Adipose tissue (tissue), 3 donors: Measurements from ENCODE around the gene CALML5. TPM values are rescaled to one million over a fixed set of nuclear protein-coding genes. Genes with fewer than 3 reads are reported as not detected.
"Not testable (repeated sequence)": the region's sequence is repeated elsewhere in the genome, so short reads cannot be mapped to it uniquely, and the experiment has no call there.

ENCODE experiments used
- H3K27ac ChIP-seq: one replicate; pipeline ENCODE4 v1.5.1; 2013; ENCODE audit warnings: low read depth, low read length
- WGBS, 3 donors: extraction: QIAGEN DNeasy Blood & Tissue Kit; methylation state at CpG; one replicate each; pipeline ENCODE4 v1.1.7; 2013; 5-methylcytosine and 5-hydroxymethylcytosine counted together
- polyA plus RNA-seq, 3 donors: library from polyadenylated mRNA; stranded (reverse); fragments of 200-250 nt; gene quantifications; one replicate each; pipeline ENCODE4 v1.2.3, GENCODE V29; 2013
- donor health status: healthy with polysubstance abuse.
- donor health status: Bipolar disorder and iron deficiency.
- donor health status: healthy.

The CALML5 gene
- polyA plus RNA-seq, 3 donors: 0.09 TPM; not detected in 2

DNA sequence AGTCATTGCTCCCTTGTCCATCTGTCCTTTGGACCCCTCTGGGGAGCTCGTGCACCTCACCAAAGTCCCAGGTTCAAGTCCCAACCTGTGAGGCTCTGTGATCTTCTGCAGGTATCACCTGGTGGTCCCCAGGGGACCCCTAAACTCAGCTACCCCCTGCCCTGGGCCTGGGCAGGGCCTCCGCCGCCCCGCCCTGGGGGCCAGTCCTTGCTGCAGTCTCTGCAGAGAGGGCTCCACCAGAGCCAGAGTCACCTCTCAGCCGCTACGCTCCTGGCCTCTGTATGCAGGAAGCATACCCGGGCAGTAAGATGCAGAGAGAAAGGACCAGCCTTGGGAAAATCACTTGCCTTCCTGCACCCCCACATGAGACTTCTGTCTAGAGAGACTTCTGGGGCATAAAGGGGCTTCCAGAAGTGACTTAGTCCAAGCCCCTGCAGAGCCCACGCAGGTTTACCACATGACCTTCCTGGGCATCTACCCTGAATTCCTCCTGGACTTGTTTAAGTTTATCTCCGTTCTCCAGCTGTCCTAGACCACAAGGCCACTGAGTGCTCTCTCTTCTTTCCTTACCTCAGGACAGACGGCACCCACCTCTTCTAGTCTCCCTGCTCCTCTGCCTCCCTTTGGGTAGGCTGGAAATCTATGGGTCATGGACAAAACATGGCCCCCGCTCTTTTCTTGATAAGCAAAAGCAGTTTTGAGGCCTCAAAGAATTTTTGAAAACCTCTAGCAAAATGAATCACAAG is 21.2 kb downstream of the CALML5 start:
- H3K27ac ChIP-seq: no peak overlapping the region
- 92 to 96% (median 93%) methylated on average over 11 of the region's 11 CpGs for WGBS, 3 donors

DNA sequence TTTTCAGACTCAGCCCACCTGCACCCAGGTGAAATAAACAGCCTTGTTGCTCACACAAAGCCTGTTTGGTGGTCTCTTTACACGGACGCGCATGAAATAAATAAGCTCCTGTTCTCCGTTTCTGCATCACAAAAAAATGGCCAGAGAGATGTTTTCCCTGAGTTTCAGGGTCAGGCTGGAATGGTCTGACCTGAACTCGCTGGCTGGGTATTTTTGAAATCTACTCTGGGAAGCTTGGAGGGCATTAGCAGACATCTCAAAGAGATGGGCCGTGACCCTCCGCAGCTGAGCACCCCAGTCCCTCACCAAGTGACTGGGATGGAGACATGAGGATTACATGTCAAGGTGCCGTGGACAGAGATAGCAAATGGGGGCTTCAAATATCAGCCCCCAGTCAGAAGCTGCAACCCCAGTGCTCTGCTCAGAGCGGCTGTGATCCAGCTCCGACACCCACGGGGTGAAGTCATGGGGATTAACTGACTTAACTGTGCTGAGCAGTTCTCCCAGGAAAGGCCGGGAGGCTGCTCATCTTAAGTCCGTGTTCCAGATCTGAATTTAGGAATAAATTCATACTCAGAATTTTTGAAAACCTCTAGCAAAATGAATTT is 22.3 kb downstream of the CALML5 start:
- WGBS, 3 donors: 86 to 89% (median 88%) methylated on average over 13 of the region's 13 CpGs
- H3K27ac ChIP-seq: no peak overlapping the region

DNA sequence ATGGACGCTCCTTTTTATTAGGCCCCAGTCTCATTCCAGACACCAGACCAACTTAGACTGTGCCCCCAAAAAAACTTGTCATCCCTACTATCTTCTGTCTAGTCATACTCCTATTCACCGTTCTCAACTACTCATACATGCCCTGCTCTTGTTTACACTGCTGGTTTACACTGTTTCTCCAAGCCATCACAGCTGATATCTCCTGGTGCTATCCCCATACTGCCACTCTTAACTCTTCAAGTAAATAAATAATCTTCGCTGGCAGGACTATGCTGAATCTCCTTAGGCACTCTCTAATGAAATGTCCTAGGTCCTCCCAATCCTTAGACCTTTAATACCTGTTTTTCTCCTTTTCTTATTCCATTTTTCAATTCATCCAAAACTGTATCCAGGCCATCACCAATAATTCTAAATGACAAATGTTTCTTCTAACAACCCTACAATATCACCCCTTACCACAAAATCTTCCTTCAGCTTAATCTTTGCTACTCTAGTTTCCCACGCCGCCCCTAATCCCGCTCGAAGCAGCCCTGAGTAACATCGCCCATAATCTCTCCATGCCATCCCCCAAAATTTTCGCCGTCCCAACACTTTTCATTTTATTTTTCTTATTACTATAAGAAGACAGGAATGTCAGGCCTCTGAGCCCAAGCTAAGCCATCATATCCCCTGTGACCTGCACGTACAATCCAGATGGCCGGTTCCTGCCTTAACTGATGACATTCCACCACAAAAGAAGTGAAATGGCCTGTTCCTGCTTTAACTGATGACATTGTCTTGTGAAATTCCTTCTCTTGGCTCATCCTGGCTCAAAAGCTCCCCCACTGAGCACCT is 23.2 kb downstream of the CALML5 start:
- 93 to 94% (median 94%) methylated on average over 10 to 11 of the region's 12 CpGs for WGBS, 3 donors
- not testable (repeated sequence) for H3K27ac ChIP-seq

DNA sequence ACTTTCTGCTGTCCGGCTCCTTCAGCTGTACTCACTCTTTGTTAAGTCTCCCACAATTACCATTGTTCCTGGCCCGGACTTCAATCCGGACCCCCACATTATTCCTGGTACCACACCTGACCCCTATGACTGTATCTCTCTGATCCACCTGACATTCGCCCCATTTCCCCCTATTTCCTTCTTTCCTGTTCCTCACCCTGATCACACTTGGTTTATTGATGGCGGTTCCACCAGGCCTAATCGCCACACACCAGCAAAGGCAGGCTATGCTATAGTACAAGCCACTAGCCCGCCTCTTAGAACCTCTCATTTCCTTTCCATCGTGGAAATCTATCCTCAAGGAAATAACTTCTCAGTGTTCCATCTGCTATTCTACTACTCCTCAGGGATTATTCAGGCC is 24.3 kb downstream of the CALML5 start:
- H3K27ac ChIP-seq: not testable (repeated sequence)
- 95 to 98% (median 96%) methylated on average over 6 of the region's 8 CpGs for WGBS, 3 donors

DNA sequence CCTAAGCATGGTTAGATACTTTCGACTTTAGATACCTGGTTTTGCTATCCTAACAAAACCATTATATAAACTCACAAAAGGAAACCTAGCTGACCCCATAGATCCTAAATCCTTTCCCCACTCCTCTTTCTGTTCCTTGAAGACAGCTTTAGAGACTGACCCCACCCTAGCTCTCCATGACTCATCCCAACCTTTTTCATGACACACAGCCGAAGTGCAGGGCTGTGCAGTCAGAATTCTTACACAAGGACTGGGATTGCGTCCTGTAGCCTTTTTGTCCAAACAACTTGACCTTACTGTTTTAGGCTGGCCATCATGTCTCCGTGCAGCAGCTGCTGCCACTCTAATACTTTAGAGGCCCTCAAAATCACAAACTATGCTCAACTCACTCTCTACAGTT is 24.7 kb downstream of the CALML5 start:
- not testable (repeated sequence) for H3K27ac ChIP-seq
- WGBS, 3 donors: 65 to 87% (median 81%) methylated on average over 4 of the region's 4 CpGs

DNA sequence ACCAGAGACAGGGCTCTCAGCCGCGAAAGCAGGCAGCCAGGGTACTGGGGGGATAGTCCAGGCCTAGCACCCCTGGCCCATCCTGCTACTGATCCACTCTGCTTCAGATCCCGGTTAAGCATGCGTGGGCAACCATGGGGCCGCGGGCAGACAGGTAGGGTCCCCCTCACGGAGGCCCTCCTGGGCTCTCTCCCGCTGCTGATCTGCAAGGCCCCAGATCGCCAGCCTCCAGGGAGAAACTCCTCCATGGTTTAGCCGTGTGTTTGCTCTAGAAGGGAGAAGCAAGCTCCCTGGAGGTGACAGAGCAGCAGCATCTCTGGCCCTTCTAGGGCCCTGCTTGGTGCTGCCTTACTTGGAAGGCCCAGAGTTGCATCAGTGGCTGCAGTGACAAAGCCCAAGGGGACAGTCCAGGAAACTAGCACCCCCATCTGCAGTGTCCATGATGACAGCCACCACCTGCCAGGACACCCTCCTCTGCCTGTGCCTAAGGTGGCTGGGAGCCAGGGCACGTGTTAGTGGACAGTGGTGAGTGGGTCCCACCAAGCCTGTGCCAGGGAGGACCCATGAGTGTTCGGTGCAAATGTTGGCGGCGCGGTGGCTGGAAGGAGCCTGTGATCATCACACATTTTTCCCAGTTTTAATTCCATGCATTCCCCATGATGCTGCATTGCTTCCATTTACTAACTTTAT is 29.2 kb downstream of the CALML5 start:
- H3K27ac ChIP-seq: no peak overlapping the region
- 94 to 97% (median 97%) methylated on average over 15 of the region's 15 CpGs for WGBS, 3 donors

DNA sequence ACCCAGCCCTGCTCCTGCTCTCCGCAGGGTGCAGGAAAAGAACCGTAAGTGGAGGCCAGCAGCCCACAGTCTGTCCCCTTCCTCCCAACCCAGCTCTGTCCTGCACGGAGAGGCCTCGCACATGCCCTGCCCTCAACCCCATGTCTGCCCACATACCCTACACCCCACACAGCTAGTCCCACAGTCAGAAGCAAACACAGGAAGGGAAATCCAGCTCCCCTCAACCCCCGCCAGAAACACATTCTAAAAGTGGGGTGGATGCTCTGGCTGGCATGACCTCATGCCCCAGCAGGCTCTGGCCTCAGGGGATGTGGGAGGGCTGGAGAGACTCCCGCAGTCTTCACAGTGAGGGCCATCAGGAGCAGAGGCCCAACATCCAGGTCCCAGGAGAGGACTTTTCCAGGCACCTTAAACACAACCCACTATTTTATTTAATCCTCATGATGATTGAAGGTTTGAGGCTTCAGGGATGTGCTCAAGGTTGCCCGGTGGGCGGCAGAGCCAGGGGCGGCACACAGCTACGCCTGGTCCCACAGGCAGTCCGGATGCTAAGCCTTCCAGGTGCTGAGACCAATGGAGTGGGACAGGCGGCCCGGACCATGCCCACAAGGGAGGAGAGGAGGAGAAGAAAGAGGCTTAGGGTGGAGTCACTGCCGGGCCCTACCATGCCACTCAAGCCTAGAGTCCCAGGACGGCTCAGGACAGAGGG is 29.9 kb downstream of the CALML5 start:
- WGBS, 3 donors: 83 to 90% (median 87%) methylated on average over 15 of the region's 15 CpGs
- H3K27ac ChIP-seq: no peak overlapping the region

DNA sequence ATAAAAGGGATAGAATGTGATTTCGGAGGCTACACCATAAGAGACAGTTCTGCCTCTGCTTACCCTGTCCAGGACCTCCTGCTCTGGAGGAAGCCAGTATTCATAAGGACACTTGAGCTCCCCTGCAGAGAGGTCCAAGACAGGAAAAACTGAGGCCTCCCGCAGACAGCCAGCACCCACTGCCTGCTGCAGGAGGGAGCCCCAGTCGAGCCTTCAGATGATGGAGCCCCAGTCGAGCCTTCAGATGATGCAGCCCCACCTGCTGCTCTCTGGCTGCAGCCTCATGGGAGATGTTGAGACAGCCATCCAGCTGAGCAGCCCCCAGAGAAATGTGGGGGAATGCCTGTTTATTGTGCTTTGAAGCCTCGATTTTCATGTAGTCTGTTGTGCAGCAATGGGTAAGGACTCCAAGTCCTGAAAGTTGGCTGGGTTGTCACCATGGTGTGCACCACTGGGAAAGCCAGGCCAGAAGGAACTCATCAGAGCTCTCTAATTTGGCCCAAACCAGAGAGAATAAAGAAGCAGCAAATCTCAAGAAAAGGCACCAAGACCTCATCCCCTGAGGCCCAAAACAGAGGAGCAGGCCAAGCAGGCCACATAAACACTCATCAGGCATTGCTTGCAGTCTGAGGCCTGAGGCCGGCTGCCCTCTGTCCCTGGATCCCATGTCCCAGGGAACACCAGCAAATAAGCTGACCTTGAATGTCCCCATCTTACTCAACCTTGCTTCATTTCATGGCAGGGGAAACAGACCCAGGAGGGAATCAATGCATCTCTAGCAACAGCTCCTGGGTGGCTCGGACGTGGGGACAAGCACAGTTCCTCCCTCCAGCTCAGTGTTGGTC is 30.9 kb downstream of the CALML5 start:
- no peak overlapping the region for H3K27ac ChIP-seq
- WGBS, 3 donors: 80 to 92% (median 83%) methylated on average over 8 of the region's 8 CpGs

DNA sequence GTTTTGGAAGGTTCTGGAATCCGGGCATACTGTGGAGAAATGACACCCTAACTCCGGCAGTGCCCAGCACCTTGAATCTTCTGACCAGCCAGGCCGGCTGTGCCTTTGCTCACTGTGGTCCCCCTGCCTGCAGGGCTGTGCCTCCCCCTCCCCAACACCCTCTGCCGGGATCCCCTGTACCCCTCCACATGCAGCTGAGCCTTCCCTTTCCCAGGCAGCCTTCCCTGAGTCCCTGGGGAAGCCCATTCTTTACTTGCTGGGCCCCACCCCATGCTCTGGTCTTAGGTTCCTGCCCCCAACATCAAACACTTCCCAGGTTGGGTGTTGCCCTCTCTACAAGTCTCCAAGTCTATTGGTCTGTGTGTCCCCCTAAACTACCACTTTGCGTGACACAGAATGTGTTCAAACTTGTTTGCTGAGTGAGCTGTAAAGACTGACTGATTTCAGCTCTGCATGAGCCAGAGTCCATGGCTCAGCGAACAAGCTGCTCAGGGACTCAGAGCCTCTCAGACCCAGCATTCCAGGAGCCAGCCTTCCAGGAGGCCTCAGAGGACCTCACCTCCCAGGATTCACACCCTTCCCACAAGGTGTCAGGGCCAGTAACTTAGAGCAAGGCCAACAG is 31.6 kb downstream of the CALML5 start:
- H3K27ac ChIP-seq: no peak overlapping the region
- 88 to 96% (median 96%) methylated on average over 6 of the region's 6 CpGs for WGBS, 3 donors

DNA sequence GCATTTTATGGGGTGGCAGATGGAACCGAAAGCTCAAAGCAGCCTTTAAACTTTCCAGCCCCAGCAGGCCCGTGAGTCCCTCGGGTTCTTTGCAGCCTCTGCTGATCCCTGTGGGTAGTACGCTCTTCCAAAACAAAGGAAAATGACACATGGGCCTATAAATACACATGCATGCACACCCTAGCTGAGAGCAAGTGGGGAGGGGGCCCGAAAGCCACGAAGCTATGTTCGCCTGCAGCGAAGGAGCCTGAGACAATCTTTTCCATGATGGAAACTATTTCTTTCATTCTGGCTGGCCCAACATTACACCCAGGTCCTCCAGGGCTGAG is 32.2 kb downstream of the CALML5 start:
- WGBS, 3 donors: 78 to 82% (median 80%) methylated on average over 8 of the region's 8 CpGs
- no peak overlapping the region for H3K27ac ChIP-seq

DNA sequence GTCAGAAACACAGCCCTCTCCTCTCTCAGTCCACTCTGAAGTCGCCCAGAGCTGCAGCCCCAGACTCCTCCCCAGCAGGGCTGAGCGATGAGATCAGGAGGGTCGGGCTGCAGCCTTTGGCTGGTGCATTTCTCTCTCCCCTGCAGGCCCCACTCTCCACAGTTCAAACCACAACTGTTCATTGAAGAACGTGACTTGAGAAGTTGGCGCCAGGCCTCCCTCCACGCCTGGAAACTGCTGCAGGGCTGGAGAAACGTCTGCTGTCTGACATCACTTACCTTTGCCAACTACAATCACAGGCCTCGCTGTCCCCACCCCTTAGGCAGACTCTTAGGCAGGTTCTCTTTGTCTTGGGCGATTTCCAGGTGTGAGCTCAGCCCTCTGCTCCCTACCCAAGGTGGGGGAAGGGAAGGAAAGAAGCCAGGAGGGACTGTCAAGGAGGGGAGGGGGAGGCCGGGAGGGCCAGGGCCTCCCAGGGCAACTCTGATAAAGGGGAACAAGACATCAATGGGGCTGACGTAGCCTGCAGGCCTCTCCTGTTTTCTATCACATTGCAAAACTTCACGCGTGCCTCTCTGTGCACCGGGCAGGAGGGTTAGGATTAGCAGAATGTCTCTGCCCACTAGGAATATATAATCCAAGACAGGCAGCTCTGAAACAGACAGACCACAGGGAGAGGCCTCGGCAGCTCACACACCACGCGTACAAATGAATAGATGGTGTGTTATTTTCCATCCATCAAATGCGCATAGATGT is 32.7 kb downstream of the CALML5 start:
- WGBS, 3 donors: 40 to 60% (median 55%) methylated on average over 18 of the region's 18 CpGs
- no peak overlapping the region for H3K27ac ChIP-seq

DNA sequence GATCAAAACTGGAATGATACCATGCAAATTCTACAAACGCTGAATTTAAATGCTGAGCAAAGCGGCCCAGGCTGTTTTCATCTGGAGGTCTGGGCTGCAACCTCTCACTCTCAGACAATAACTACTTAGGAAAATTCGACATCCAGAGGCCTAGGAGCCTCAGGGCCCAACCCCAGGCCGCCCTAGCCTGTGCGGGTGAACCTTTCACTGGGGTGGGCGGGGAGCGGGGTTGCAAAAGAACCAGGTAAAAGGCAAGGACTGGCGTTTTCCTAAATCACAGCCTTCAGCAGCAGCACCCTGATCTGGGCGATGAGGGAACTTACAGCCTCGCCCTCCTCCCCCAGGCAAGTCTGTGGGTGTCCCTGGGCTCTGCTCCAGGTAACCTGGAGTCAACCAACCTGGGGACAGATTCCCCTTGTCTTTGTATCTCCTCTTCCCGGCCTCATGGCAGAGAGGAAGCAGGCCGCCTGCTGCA is 33.4 kb downstream of the CALML5 start:
- H3K27ac ChIP-seq: no peak overlapping the region
- 69 to 72% (median 70%) methylated on average over 12 of the region's 12 CpGs for WGBS, 3 donors

DNA sequence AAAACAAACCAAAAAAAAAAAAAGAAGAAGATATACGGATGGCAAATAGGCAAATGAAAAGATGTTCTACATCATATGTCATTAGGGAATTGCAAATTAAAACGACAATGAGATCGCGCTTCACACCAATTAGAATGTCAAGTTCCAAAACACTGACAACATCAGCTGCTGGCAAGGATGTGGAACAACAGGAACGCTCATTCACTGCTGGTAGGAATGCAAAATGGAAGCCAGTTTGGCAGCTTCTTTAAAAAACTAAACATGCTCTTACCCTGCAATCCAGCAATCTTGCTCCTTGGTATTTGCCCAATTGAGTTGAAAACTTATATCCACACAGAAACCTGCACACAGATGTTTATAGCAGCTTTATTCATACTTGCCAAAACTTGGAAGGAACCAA is 34.8 kb downstream of the CALML5 start:
- H3K27ac ChIP-seq: no peak overlapping the region
- 63 to 74% (median 68%) methylated on average over 5 of the region's 5 CpGs for WGBS, 3 donors

DNA sequence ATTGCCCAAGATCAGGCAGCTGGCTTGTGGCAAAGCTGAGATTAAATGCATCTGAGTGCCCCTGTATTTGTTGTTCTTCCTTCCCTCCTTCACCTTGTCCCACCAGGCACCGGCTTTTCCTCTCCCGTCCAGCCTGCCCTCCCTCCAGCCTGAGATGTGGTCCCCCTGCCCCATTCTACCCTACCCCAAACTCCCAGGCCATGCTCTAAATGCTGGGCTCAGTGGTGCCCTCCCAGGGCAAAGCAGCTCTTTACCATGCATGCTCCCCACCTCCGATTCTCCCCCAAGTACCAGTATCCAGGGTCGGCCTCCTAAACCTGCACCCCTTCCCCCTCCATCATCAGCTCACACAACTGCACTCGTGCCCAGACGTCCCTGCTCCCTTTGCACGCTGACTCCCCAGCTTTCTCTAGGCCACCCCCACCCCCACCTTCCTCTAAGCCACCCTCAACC is 36.5 kb downstream of the CALML5 start:
- WGBS, 3 donors: 87 to 95% (median 90%) methylated on average over 6 to 7 of the region's 7 CpGs
- no peak overlapping the region for H3K27ac ChIP-seq

DNA sequence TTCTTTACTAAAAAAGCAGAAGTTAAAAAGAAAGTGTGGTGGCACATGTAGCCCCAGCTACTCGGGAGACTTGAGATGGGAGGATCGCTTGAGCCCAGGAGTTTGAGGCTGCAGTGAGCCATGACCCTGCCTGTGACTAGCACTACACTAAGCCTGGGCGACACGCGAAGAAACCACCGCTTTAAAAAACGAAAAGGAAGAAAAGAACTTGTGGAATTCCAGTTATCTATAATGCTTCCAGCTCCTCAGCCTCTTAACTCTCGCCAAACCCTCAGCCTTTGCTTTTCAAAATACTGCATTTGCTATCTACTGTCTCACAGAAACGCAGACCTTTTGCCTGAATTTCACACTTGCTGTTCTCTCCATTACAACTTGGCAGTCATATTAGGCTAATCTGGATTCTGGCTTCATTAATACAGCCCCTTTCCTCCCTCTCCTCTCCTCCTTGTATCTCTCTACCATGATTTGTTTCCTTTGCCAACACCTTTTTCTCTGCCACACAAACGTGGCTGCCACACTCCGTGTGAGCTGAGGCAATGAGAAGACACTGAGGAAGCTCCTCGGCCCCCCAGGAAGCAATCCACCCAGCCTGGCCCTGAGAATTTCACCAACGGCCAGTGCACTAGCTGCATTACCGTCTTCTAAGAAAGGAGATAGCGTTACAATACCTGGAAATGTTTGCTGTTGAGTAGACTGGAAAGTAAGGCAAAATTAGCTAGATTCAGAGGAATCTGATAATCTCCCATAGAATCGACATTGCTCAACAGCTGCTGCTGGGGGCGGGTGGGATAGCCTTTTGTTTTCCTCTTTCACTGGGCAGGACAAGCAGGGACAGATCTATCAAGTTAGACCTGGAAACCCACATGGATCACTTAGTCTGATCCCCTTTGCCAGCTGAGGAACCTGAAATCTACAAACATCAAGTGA is 37.2 kb downstream of the CALML5 start:
- no peak overlapping the region for H3K27ac ChIP-seq
- 46 to 65% (median 49%) methylated on average over 17 of the region's 17 CpGs for WGBS, 3 donors
